ENCODE results near the gene FLOT1.

The FLOT1 gene

GRCh38 chr6:30700340-30700739, 42.1 kb downstream of the FLOT1 start:
- DNase-seq (ENCODE audit: low read depth, low spot score): no peak

GRCh38 chr6:30696432-30696831, 46.1 kb downstream of the FLOT1 start:
- DNase-seq (ENCODE audit: low read depth, low spot score): no peak

GRCh38 chr6:30691208-30691847, 51.2 kb downstream of the FLOT1 start:
- no peak for DNase-seq (ENCODE audit: low read depth, low spot score)

GRCh38 chr6:30690403-30691207, 51.9 kb downstream of the FLOT1 start, which contains the start of gene NRM:
Gene NRM, minus strand, starts transcription at chr6:30690984. Its CDS starts 10 bp downstream, at chr6:30690974.
- DNase-seq (ENCODE audit: low read depth, low spot score): no peak

- DNase-seq (ENCODE audit: low read depth, low spot score): no peak
These were observed 52.5 kb downstream of the FLOT1 start for GRCh38 chr6:30689985-30690384.

- no peak for DNase-seq (ENCODE audit: low read depth, low spot score)
These were observed 53.2 kb downstream of the FLOT1 start for GRCh38 chr6:30689022-30689865.

GRCh38 chr6:30688569-30688968, 53.9 kb downstream of the FLOT1 start:
- DNase-seq (ENCODE audit: low read depth, low spot score): no peak

GRCh38 chr6:30687659-30688431, 54.6 kb downstream of the FLOT1 start:
- DNase-seq (ENCODE audit: low read depth, low spot score): no peak

GRCh38 chr6:30686908-30687658, 55.4 kb downstream of the FLOT1 start:
- no peak for DNase-seq (ENCODE audit: low read depth, low spot score)

- DNase-seq (ENCODE audit: low read depth, low spot score): no peak
These were observed 56.2 kb downstream of the FLOT1 start, which contains the start of gene PPP1R18 for GRCh38 chr6:30686009-30686907. Gene PPP1R18, minus strand, starts transcription at chr6:30686645. Its CDS starts 627 bp downstream, at chr6:30686018.

GRCh38 chr6:30685157-30686008, 57.1 kb downstream of the FLOT1 start:
- DNase-seq (ENCODE audit: low read depth, low spot score): no peak

- no peak for DNase-seq (ENCODE audit: low read depth, low spot score)
These were observed 57.9 kb downstream of the FLOT1 start for GRCh38 chr6:30684386-30685156.

GRCh38 chr6:30683980-30684338, 58.5 kb downstream of the FLOT1 start:
- no peak for DNase-seq (ENCODE audit: low read depth, low spot score)

- no peak for DNase-seq (ENCODE audit: low read depth, low spot score)
These were observed 59.1 kb downstream of the FLOT1 start for GRCh38 chr6:30683183-30683979.

GRCh38 chr6:30682143-30683117, 60.1 kb downstream of the FLOT1 start:
- no peak for DNase-seq (ENCODE audit: low read depth, low spot score)

GRCh38 chr6:30681766-30682142, 60.7 kb downstream of the FLOT1 start:
- no peak for DNase-seq (ENCODE audit: low read depth, low spot score)
